T-cell (primary cell): Measurements from ENCODE around the gene ABHD16A. TPM values are rescaled to one million over a fixed set of nuclear protein-coding genes. Genes with fewer than 3 reads are reported as not detected.

Source experiments
- ATAC-seq, 4 experiments: fragments of 200-7000 bp in 3 of 4; fragments of 150-1000 bp in 1 of 4; cut with Tn5 transposase; replicated peaks in 1 of 4; 1 replicate in 3 of 4; 2 replicates in 1 of 4; pipeline ENCODE4 v1.10.0; 2021; ENCODE audit warnings: moderate library complexity in 3 of 4, mild to moderate bottlenecking in 2 of 4, moderate number of reproducible peaks in 1 of 4
- CTCF ChIA-PET, 2 donors: fragments of 300-600 bp; sonication (Branson Sonifier 250); formaldehyde crosslinking; loops; one replicate each; lab custom pipeline; 2022; ENCODE audit warnings: antibody characterized with exemption in 2 of 2; lab: Charles Lee
- POLR2A ChIA-PET, 2 donors: fragments of 300-600 bp; sonication (Branson Sonifier 250); formaldehyde crosslinking; loops; one replicate each; lab custom pipeline; 2022; ENCODE audit warnings: antibody characterized with exemption in 2 of 2; lab: Charles Lee
- DNase-seq, 35 experiments: peaks; one replicate each; pipeline versions ENCODE4 v3.0.0 to v3.0.0-alpha.2; 2013 to 2023
- H3K27ac ChIP-seq: one replicate; pipeline ENCODE4 v1.5.1; 2013; ENCODE audit warnings: low read length
- H3K27me3 ChIP-seq, 2 experiments: replicated peaks in 1 of 2; 1 replicate in 1 of 2; 2 replicates in 1 of 2; pipeline versions ENCODE4 v1.6.1 to v1.7.0; 2013; ENCODE audit warnings: low read length in 1 of 2, mixed read lengths in 1 of 2; ENCODE audit not compliant: control insufficient read depth in 2 of 2, insufficient read depth in 2 of 2; ENCODE audit errors: extremely low read depth in 1 of 2
- H3K36me3 ChIP-seq, 2 donors: 1 replicate in 1 of 2; 2 replicates in 1 of 2; pipeline versions ENCODE4 v1.6.1 to v1.7.0; 2013; ENCODE audit warnings: low read length in 1 of 2; ENCODE audit not compliant: control insufficient read depth in 2 of 2, insufficient read depth in 1 of 2; ENCODE audit errors: extremely low read depth in 1 of 2
- H3K4me1 ChIP-seq, 2 experiments: 1 replicate in 1 of 2; 2 replicates in 1 of 2; pipeline versions ENCODE4 v1.6.1 to v1.7.0; 2013; ENCODE audit warnings: low read length in 2 of 2, mixed read lengths in 1 of 2; ENCODE audit not compliant: insufficient read depth in 2 of 2, control insufficient read depth in 1 of 2; ENCODE audit errors: extremely low read depth in 1 of 2
- H3K4me3 ChIP-seq, 2 donors: 1 replicate in 1 of 2; 2 replicates in 1 of 2; pipeline versions ENCODE4 v1.5.1 to v1.7.0; 2013; ENCODE audit warnings: mild to moderate bottlenecking in 2 of 2, low read length in 1 of 2, moderate library complexity in 1 of 2; ENCODE audit not compliant: control insufficient read depth in 1 of 2; ENCODE audit errors: extremely low read depth in 1 of 2
- H3K9me3 ChIP-seq: 2 replicates; pipeline ENCODE4 v1.7.0; 2013
- H3K27ac Mint-ChIP-seq, 2 donors: one replicate each; pipeline ENCODE4 v1.8.0; 2020 to 2021; ENCODE audit warnings: mild to moderate bottlenecking in 2 of 2, mixed read lengths in 2 of 2
- H3K27me3 Mint-ChIP-seq, 2 donors: one replicate each; pipeline ENCODE4 v1.8.0; 2021 to 2022; ENCODE audit warnings: mixed read lengths in 2 of 2
- H3K36me3 Mint-ChIP-seq: one replicate; pipeline ENCODE4 v1.8.0; 2021; ENCODE audit warnings: mixed read lengths
- H3K4me1 Mint-ChIP-seq, 3 donors: one replicate each; pipeline ENCODE4 v1.8.0; 2020 to 2022; ENCODE audit warnings: mixed read lengths in 3 of 3, mild to moderate bottlenecking in 1 of 3
- H3K4me3 Mint-ChIP-seq, 3 donors: one replicate each; pipeline ENCODE4 v1.8.0; 2020 to 2022; ENCODE audit warnings: mild to moderate bottlenecking in 3 of 3, mixed read lengths in 3 of 3, moderate library complexity in 3 of 3
- H3K9me3 Mint-ChIP-seq, 3 donors: one replicate each; pipeline ENCODE4 v1.8.0; 2020 to 2022; ENCODE audit warnings: mixed read lengths in 3 of 3
- whole genome bisulfite sequencing: methylation state at CpG from one replicate; pipeline ENCODE4 v1.1.5; 2013; ENCODE audit warnings: missing lambda C conversion rate; ENCODE audit not compliant: insufficient coverage; 5-methylcytosine and 5-hydroxymethylcytosine counted together
- total RNA-seq, 35 experiments: library from RNA in 6 of 35; stranded (reverse) in 6 of 35; fragments of 120-200 nt in 1 of 35; gene quantifications; one replicate each; pipeline versions ENCODE4 v1.2.1 to v1.2.4 and lab custom pipeline; 2013 to 2026

The ABHD16A gene
- total RNA-seq, 5 donors from 2014 or later (not counting 1 experiment from before 2014, with no cell fraction given): 58.2 to 74.4 (median 61.2) TPM

GRCh38 chr6:31663961-31664789 is 38.9 kb downstream of the ABHD16A start:
- Mint-ChIP-seq H3K36me3 (peaks cover 38% of the 10 kb centered on the region), H3K9me3 (no peaks in the 10 kb centered on the region), H3K4me3 (peak overlapping the region; percentile 94 to 97 (median 95)), H3K27ac (peak overlapping the region; percentile 98 to 99), H3K4me1 (peaks cover 70 to 81% (median 74%) of the 10 kb centered on the region in 3 donors), H3K27me3 (no peaks in the 10 kb centered on the region)
- CTCF ChIA-PET: interaction anchor here (0.8 to 1.6 kb wide), 6 partner anchors 10 to 198 kb away, joined by 3 to 10 read pairs (median 4); partner anchors contain the start of genes ABHD16A (in 1 of the 2), BAG6 (in 1 of the 2) and NEU1 (in 1 of the 2)
- Histone ChIP-seq H3K9me3 (no peaks in the 10 kb centered on the region), H3K36me3 (peaks cover 12 to 39% of the 10 kb centered on the region in 2 donors), H3K4me1 (peaks cover 24 to 71% of the 10 kb centered on the region in 2 experiments), H3K27me3 (no peaks in the 10 kb centered on the region), H3K4me3 (peak overlapping the region; percentile 86 to 90), H3K27ac (peak overlapping the region; percentile 97)
- POLR2A ChIA-PET: interaction anchor here (0.5 to 1.6 kb wide), 7 partner anchors 10 to 199 kb away, joined by 3 to 11 read pairs (median 5); partner anchors contain the start of genes BAG6 (in 1 of the 2) and NEU1 (in 1 of the 2)
- WGBS: 35% methylated on average over 10 of the region's 17 CpGs
- ATAC-seq (no peak), DNase-seq (peak in 1 of 35 experiments; percentile 34)

- no peaks in the 10 kb centered on the region for H3K9me3 Mint-ChIP-seq
- Histone ChIP-seq H3K27ac (no peak overlapping the region), H3K4me1 (peaks cover 28 to 75% of the 10 kb centered on the region in 2 experiments), H3K36me3 (peaks cover 5 to 32% of the 10 kb centered on the region in 2 donors), H3K9me3 (no peaks in the 10 kb centered on the region), H3K27me3 (no peaks in the 10 kb centered on the region), H3K4me3 (peak overlapping the region; percentile 86 to 90)
- CTCF ChIA-PET: interaction anchor here in 1 of 2 donors (0.6 to 1.6 kb wide), 3 partner anchors 10 to 173 kb away, joined by 3 to 9 read pairs (median 5); no protein-coding TSS in a partner anchor
- no peak for DNase-seq
- no peaks in the 10 kb centered on the region for H3K27me3 Mint-ChIP-seq
- no peak for ATAC-seq
- H3K4me1 Mint-ChIP-seq: peaks cover 76 to 83% (median 78%) of the 10 kb centered on the region in 3 donors
- 66% methylated on average over 5 of the region's 9 CpGs for WGBS
- peak overlapping the region; percentile 94 to 97 (median 95) for H3K4me3 Mint-ChIP-seq
- peaks cover 31% of the 10 kb centered on the region for H3K36me3 Mint-ChIP-seq
- peak overlapping the region; percentile 98 to 99 for H3K27ac Mint-ChIP-seq
- POLR2A ChIA-PET: interaction anchor here (0.5 to 1.6 kb wide), 3 partner anchors 9 to 19 kb away, joined by 3 to 6 read pairs (median 5); no protein-coding TSS in a partner anchor
These were observed 39.8 kb downstream of the ABHD16A start for GRCh38 chr6:31663126-31663960.

- Mint-ChIP-seq H3K27me3 (no peaks in the 10 kb centered on the region), H3K9me3 (no peaks in the 10 kb centered on the region), H3K4me3 (peak overlapping the region; percentile 89 to 92 (median 90)), H3K4me1 (peaks cover 76 to 84% (median 80%) of the 10 kb centered on the region in 3 donors), H3K36me3 (peaks cover 23% of the 10 kb centered on the region), H3K27ac (peak overlapping the region; percentile 61)
- Histone ChIP-seq H3K9me3 (no peaks in the 10 kb centered on the region), H3K4me1 (peaks cover 28 to 81% of the 10 kb centered on the region in 2 experiments), H3K27ac (no peak overlapping the region), H3K27me3 (no peaks in the 10 kb centered on the region), H3K4me3 (no peak overlapping the region), H3K36me3 (peaks cover under 1 to 32% of the 10 kb centered on the region in 2 donors)
- POLR2A ChIA-PET: interaction anchor here (0.6 kb wide), 2 partner anchors 74 to 280 kb away, joined by 3 to 5 read pairs; partner anchors contain the start of gene CLIC1 (in 1 of the 2)
- ATAC-seq (no peak), DNase-seq (no peak)
- CTCF ChIA-PET: interaction anchor here in 1 of 2 donors (0.7 kb wide), 1 partner anchor 195 kb away, joined by 3 read pairs; no protein-coding TSS in a partner anchor
- WGBS: 95% methylated on average over 10 of the region's 12 CpGs
These were observed 40.9 kb downstream of the ABHD16A start for GRCh38 chr6:31662124-31662723.

- Mint-ChIP-seq H3K27me3 (no peaks in the 10 kb centered on the region), H3K36me3 (peaks cover 24% of the 10 kb centered on the region), H3K27ac (peak overlapping the region; percentile 83 to 89), H3K4me1 (peaks cover 73 to 81% (median 74%) of the 10 kb centered on the region in 3 donors), H3K9me3 (no peaks in the 10 kb centered on the region), H3K4me3 (peak overlapping the region; percentile 89 to 92 (median 90))
- peak overlapping the region; percentile 62 for H3K27ac ChIP-seq
- peaks cover 0 to 32% of the 10 kb centered on the region in 2 donors for H3K36me3 ChIP-seq
- DNase-seq (no peak), ATAC-seq (no peak)
- ChIA-PET CTCF (interaction anchor here in 1 of 2 donors (0.8 kb wide), 1 partner anchor 40 kb away, joined by 3 read pairs; no protein-coding TSS in a partner anchor), POLR2A (interaction anchor here (0.5 to 1.0 kb wide), 3 partner anchors 35 to 468 kb away, joined by 3 read pairs; no protein-coding TSS in a partner anchor)
- no peaks in the 10 kb centered on the region for H3K27me3 ChIP-seq
- H3K4me3 ChIP-seq: peak overlapping the region in 1 of 2 donors; percentile 82
- H3K9me3 ChIP-seq: no peaks in the 10 kb centered on the region
- WGBS: 100% methylated on average over 5 of the region's 12 CpGs
- peaks cover 23 to 77% of the 10 kb centered on the region in 2 experiments for H3K4me1 ChIP-seq
These were observed 41.6 kb downstream of the ABHD16A start for GRCh38 chr6:31661262-31662123.
